Suppressor macrophage treated with lipopolysaccharide for 4 hours (primary cell): Measurements from ENCODE around the gene ADM.
A peak's percentile ranks its signal among the peaks of the same experiment; 100 is the strongest.

Source experiments
- DNase-seq: peaks from one replicate; pipeline ENCODE4 v3.0.0-alpha.2; 2020

Gene ADM

DNA sequence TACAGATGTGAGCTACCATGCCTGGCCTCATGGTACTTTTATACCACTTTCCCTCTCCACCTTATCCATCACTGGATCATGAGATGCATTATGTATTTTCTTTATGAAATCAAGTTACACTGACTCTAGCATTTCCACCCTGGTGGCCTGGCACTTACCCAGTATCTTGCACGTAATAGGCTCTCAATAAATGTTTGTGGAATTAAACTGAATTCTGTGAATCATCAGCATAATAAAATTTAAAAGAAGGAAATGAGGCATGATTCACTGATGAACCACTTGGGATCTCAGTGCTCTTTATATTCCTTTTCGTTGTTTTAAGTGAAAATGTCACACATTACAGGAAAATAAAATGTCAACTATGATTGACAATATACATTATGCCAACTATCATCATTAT lies 25.1 kb downstream of the ADM start:
- peak; percentile 36 for DNase-seq

DNA sequence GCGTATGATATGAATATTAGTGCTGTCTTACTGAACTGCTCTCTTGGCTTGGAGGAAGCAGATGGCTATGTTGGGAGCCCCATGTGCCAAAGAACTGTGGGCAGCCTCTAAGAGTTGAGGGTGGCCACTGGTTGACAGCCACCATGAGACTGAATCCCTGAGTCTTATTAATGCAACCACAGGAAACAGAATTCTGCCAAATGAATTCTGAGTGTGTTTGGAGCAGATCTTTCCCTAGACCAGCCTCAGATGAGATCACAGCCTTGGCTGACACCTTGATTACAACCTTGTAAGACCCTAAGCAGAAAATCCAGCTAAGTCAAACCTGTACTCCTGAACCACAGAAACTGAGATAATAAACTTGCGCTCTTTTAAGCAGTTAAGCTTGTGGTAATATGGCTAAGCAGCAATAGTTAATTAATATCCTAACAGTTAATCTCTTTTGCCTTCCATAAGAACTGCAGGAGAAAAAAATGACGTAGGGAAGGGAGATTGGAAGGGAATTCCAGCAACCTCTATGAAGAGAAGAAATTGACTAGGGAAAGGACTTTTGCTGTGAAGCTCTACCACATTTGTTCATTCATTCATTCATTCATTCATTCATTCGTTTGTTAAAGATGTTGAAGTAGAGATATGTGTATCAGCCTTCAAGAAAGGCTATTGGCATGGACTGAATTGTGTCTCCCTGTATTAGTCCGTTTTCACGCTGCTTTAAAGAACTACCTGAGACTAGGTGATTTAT lies 26.8 kb downstream of the ADM start:
- DNase-seq, result no peak

DNA sequence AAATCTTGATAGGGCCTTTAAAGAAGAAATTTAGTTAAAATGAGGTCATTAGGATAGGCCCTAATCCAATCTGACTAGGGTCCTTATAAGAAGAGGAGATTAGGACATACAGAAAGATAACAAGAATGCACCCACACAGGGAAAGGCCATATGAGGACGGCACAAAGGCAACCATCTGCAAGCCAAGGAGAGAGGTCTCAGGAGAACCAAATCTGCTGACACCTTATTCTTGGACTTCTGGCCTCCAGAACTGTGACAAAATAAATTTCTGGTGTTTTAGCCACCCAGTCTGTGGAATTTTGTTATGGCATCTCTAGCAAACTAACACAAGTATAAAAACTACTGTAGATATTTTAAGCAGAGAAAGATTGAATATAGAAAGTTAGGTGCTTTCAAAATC lies 28.6 kb downstream of the ADM start:
- no peak for DNase-seq

DNA sequence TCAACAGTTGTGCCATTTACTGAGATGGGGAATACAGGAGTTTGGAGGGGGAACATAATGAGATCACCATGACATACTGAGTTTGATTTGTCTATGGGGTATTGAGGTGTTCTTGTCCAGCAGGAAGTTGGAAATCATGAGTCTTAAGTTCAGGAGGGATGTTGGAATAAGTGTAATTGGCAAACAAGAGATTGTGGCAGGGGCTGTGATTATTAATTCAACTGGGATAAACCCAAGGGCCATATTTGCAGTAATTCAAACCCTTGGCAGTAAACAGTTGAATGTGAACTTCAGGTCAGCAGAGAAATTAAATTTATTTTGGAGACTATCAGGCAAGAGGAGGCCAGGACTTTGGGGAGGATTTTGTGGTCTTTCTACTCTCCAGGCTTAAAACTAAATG lies 33.4 kb downstream of the ADM start:
- no peak for DNase-seq

DNA sequence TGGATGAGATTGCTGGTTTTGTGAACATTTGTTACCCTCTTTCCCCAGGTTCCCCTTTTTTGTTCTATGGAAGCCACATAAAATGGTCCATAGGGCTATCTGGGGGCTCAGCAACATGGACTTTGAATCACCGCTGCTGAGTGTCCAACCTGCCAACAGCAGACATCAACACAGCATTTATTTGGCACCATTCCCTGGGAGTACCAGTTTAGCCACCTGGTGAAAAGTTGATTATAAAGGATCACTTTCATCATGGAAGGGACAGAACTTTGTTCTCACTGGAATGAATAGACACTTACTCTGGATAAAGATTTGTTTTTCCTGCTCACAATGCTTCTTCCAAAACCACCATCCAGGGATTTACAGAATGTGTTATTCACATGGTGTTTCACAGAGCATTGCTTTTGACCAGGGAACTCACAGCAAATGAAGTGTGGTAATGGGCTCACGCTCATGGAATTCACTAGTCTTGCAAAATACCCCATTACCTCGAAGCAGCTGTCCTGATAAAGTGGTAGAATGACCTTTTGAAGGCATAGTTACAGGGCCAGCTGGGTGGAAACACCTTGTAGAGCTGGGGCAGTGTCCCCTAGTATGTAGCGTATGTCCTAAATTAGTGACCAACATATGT lies 43.9 kb downstream of the ADM start:
- DNase-seq, result no peak

DNA sequence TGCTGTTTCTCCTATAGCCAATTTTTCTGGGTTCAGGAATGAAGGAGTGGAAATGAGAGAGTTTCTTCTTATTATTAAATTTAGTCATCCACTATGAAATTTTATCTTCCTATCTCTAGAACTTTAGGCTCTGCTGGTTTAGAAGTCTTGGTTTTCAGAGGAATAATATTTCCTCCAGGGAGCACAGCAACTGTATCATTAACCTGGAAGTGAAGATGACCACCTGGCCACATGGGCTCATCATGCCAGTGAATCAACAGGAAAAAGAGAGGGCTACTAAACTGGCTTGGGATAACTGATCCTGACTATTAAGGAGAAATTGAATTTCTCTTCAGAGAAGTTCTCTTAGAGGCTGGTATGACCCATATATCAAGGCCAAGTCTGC lies 44.4 kb downstream of the ADM start:
- DNase-seq, result no peak

DNA sequence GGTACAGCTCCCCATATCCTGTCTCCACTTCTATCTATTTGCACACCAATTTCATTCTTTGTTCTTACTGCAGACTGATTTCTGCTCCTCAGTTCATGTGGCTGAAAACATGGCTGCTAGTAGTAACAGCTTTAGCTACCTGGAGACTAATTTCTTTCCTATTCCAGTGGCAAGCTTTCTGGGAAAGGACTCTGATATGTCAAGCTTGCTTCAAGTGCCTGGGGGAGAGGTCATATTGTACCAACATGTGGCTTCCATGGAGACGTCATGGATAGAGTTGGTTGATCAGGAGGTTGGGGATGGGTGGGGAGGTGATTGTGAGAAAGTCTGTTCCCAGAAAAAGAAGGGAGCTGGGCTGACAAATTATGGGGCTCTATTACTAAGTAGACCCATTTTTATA lies 44.9 kb downstream of the ADM start:
- no peak for DNase-seq

DNA sequence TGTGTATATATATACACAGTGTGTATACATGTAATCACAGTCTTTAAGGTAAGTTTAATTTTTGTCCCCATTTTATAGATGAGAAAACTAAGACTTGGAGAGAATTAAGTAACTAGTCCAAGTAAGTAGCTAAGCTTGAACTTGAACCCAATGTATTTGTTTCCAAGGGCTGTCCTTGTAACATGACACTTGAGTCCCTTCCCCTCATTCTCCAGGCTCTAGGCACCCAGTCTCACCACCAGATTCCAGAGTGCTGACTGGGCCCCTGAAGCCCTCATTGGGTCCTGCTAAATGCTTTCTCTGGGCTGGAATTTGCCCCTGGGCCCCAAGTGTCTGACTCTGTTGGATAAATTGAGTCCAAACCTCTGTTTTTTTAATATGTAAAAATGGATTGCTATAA lies 45.5 kb downstream of the ADM start:
- DNase-seq, result no peak

DNA sequence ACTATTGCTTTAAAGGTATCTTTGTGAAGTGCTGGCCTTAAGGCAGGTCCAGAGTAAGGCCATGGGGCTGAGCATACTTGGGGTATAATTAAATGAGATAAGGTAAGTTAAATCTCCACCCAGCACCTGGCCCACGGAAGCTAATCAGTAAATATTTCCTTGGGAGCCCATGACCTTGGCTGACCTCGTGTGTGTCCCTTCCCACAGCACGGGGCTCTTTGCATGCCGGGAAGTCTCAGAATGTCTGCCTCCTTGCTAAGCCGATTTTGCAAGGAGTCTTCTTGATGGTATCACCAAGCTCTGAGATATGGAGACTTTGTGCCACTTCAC lies 46.5 kb downstream of the ADM start:
- DNase-seq, result no peak

DNA sequence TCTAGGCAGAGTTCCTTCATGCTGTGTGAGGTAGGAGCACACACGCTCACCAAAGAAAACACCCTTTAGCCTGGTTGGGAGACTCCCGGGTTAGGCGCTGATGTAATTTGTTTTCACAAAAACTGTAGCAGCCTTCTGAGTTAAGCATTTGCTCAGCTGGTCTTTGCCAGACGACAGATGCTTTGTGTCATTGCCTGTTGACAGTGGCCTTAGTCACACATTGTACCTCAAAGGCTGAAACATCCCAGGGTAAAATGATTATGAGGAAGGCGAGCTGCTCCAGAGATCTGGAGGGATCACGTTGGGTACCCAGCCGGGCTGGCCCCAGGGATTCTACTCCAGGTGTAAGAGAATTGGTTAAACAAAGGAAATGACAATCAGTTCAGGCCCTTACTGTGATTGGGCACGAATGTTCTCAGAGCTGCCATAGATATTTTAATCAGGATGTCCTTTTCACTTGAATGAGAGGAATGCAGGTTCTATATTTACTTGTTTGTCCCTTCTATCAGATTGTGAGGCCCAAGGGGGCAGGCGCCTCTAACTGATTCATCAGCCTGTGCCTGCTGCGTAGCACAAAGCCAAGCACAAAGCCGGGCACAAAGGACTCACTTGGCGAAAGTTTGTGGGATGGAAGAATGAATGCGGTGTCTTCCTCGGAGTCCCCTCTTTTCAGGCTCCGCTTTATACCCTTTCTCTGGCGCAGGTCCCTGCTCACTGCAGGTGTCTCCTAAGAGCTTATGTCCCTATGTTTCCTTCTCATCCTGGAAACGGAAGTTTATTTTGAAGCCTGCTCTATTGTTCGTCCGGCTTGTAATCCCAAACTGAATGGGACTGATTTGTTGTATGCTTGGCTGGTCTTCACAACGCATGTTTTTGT lies 47.1 kb downstream of the ADM start:
- peak; percentile 73 for DNase-seq

DNA sequence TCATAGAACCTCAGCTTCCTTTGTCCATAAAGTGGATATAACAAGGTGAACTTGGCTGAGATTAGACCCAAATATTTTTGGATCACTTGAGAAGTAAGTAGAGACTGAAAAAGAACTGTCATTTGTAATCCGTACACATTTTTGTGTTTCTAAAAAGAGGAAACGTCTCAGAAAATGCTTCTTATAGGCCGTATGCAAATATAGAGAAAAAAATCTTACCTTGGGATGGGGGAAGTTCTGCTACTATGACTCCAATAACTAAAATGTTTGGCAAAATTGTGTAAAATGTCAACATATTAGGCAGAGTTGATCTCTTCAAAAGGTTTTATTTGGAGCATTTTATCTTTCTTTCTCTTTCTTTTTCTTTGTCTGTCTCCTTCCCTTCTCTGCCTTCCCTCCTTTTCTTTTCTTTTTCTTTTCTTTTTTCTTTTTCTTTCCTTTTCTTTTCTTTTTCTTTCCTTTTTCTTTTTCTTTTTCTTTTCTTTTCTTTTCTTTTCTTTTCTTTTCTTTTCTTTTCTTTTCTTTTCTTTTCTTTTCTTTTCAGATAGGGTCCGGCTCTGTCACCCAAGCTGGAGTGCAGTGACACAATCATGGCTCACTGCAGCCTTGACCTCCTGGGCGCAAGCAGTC lies 48.2 kb downstream of the ADM start:
- DNase-seq, result peak; percentile 59

DNA sequence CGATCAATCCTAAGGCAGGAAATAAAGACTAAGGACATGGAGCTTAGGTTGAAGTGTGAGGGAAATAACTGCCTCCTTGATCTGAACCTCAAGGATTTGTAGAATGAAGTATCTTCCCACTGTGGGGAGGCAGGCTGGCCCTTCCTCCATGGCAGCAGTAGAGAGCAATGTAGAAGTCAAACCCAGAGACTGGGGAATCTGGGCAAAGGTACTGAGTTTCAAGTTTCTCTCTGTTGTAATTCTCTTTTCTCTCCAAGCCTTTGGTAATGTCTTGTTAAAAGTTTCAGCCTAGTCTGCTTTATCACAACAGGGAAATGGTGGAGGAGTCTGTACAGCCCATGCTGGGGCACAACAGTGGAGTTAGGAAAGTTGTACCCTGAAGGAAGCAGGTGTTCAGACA lies 49.5 kb downstream of the ADM start:
- DNase-seq, result no peak

DNA sequence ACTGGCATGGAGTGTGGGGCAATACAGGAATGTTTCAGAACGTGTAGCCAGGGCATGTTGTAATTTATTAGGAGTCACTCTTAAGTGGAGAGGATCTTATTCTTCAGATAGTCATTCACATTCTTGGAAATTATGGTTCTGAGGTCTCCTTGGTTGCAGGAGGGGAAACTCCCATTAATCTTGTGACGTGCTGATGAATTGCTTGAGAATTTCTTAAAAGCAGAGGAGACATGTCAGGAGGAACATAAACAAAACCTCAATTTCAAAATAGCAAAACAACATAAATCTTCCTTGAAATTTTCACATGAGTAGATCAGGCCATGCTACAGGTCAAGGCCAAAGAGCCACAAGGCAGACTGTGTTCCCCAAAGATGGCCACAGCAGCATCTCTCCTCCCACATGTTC lies 50.4 kb downstream of the ADM start:
- peak; percentile 92 for DNase-seq

DNA sequence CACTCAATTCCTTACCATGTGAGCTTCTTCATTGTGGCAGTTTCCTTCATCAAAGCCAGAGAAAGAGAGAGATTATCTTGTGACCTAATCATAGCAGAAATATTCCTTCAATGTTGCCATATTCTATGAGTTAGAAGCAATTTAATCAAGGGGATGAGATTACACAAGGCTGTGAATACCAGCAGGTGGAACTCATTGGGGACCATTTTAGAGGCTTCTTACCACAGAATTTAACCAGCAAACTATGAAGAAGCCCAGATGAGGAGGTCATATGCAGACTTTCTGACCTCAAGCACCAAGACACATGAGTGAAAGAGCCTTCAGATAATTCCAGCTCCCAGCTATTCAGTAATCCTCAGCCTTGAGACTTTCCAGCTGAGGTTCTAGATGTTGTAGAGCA lies 51.3 kb downstream of the ADM start:
- DNase-seq, result no peak
